Effector memory CD4-positive, alpha-beta T cell (primary cell): ENCODE data around the gene ERC1.

Experiments
- DNase-seq, 3 donors: peaks; one replicate each; pipeline ENCODE4 v3.0.0-alpha.2; 2020
- H3K27ac ChIP-seq: 2 replicates; pipeline ENCODE4 v1.7.0; 2013; ENCODE audit warnings: mild to moderate bottlenecking, low read length, moderate library complexity; ENCODE audit not compliant: insufficient read depth, poor library complexity, severe bottlenecking
- H3K27me3 ChIP-seq: replicated peaks from 2 replicates; pipeline ENCODE4 v1.7.0; 2013; ENCODE audit warnings: mild to moderate bottlenecking, low read length; ENCODE audit not compliant: insufficient read depth, control insufficient read depth, poor library complexity, severe bottlenecking
- H3K36me3 ChIP-seq: 2 replicates; pipeline ENCODE4 v1.7.0; 2013; ENCODE audit warnings: mild to moderate bottlenecking, low read length, moderate library complexity; ENCODE audit not compliant: control insufficient read depth, insufficient read depth
- H3K4me1 ChIP-seq: 2 replicates; pipeline ENCODE4 v1.7.0; 2013; ENCODE audit warnings: low read length, mild to moderate bottlenecking; ENCODE audit not compliant: control insufficient read depth, insufficient read depth, poor library complexity, severe bottlenecking
- H3K4me3 ChIP-seq: 2 replicates; pipeline ENCODE4 v1.7.0; 2013; ENCODE audit warnings: low read length, low read depth, mild to moderate bottlenecking; ENCODE audit not compliant: insufficient read depth, poor library complexity, severe bottlenecking
- H3K9me3 ChIP-seq: 2 replicates; pipeline ENCODE4 v1.7.0; 2013; ENCODE audit warnings: mild to moderate bottlenecking, low read length, moderate library complexity; ENCODE audit not compliant: control insufficient read depth

The ERC1 gene

DNA sequence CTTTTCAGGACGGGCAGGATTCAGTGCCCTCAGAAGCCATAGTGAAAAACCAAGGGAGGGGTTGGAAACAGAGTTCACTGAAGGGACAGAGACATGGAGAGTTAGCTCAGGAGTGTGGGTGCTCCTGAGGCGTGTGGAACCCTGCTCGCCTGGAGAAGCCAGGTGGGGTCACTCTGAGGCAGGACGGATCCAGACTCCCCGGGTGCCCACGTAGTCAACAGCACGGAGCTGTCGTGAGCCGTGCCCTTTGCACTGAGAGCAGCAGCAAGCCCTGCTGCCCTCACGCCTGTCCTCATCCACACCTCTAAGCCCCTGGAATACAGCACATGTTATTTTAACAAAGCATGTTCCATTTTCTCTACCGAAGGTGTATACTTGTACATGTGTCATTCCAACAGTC, 488.6 kb downstream of the ERC1 start:
- DNase-seq: no peak

DNA sequence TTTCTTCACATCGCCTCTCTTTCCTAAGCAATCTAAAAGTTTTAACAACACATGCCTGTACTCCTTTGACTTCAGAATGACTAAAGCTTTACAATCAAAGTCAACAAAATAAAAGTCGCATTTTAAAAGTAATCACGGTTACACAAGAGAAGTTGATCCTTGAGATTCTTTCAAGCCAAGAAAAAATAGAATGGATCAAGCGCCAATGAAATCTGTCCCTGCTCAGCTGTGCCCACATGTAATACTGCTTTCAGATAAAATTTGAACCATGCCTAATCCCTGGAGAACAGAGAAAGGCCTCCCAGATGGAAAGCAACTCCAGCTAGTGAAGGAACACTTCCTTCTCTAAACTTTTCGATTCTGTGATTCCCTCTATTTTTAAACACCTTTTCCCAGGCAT, 490.3 kb downstream of the ERC1 start:
- H3K36me3 ChIP-seq: no peaks in the 10 kb centered on the region
- no peak overlapping the region for H3K4me3 ChIP-seq
- H3K27ac ChIP-seq: no peak overlapping the region
- DNase-seq: no peak
- no peaks in the 10 kb centered on the region for H3K27me3 ChIP-seq
- no peaks in the 10 kb centered on the region for H3K9me3 ChIP-seq
- H3K4me1 ChIP-seq: no peaks in the 10 kb centered on the region

More for the DNA sequence above, 488.6 kb downstream of the ERC1 start:
- no peak overlapping the region for H3K27ac ChIP-seq
- no peaks in the 10 kb centered on the region for H3K27me3 ChIP-seq
- H3K9me3 ChIP-seq: no peaks in the 10 kb centered on the region
- H3K4me3 ChIP-seq: no peak overlapping the region
- H3K36me3 ChIP-seq: no peaks in the 10 kb centered on the region
- no peaks in the 10 kb centered on the region for H3K4me1 ChIP-seq

DNA sequence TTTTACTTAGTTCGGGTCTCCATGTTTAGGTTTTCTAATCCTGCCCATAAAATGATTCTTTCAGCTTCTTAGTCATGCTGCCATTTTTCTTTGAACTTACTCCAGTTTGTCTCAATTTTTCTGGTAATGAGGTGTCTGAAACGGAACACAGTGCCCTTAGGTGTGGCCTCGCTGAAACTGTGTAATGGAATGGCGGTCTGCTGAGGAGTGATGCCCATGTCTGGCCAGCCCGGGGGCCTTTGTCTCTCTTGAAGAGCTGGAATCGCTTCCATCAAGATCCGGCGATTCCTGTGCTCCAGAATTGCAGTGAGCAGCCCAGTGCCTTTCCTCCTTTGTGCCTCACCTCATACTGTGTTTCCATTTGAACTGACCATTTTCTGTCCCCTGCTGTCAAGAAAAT, 490.9 kb downstream of the ERC1 start:
- Histone ChIP-seq H3K27me3 (no peaks in the 10 kb centered on the region), H3K36me3 (no peaks in the 10 kb centered on the region), H3K4me1 (no peaks in the 10 kb centered on the region), H3K27ac (no peak overlapping the region), H3K4me3 (no peak overlapping the region), H3K9me3 (no peaks in the 10 kb centered on the region)
- DNase-seq: no peak

DNA sequence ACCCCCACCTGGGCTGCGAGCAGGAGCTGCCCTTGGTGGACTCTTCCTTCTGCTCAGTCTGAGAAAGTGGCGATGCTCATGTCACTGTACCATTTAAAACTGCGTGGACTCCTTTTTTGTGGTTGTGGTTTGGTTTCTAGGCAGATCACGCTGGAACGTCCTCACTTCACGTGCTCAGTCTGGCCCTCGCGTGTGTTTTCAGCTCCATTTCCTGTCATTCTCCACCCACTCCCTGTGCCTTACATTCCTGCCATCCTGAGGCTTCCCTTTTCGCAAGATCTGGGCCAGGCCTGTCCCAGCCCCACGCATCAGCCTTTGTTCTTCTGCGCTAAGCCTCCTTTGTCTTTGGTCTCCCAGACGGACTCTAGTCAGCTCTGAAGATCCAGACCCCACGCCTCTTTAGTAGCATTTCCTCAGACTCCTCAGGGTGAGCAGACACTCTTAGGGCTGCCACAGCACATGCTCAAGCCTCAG, 497.9 kb downstream of the ERC1 start:
- DNase-seq: no peak
- no peaks in the 10 kb centered on the region for H3K36me3 ChIP-seq
- H3K9me3 ChIP-seq: no peaks in the 10 kb centered on the region
- H3K27me3 ChIP-seq: no peaks in the 10 kb centered on the region
- peaks cover 6% of the 10 kb centered on the region for H3K4me1 ChIP-seq
- H3K27ac ChIP-seq: no peak overlapping the region
- no peak overlapping the region for H3K4me3 ChIP-seq

DNA sequence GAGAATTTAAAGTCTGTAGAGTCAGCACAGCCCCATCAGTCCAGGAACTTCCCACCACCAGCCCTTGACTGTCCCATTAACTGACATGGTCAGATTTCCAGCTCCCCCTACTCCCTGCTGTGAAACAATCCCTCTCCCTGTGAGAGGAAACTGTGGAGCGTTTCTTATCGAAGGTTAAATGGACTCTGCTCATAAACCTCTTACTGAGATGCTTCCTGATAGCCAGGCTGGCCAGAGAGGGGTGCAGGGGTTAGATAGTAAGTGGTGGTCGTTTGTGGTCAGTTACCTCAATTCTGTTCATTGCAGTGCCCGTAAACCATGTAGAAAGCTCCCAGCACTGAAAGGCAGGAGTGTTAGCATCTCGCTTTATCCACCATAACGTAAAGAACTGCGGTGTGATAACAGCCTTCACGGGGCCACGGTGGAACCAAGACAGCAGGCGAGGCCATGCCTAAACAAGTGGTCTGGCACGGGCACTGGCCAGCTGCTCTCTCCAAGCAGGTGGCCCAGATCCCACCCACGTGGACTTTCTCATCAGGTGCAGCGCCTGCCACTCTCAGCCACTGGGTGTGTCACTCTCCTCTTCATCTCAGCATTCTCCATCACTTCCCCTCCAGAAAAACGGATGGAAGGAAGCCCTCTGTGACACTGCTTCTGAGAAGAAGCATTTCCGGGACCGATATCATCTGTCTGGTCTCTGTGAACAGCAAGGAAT, 501.1 kb downstream of the ERC1 start:
- no peak for DNase-seq

DNA sequence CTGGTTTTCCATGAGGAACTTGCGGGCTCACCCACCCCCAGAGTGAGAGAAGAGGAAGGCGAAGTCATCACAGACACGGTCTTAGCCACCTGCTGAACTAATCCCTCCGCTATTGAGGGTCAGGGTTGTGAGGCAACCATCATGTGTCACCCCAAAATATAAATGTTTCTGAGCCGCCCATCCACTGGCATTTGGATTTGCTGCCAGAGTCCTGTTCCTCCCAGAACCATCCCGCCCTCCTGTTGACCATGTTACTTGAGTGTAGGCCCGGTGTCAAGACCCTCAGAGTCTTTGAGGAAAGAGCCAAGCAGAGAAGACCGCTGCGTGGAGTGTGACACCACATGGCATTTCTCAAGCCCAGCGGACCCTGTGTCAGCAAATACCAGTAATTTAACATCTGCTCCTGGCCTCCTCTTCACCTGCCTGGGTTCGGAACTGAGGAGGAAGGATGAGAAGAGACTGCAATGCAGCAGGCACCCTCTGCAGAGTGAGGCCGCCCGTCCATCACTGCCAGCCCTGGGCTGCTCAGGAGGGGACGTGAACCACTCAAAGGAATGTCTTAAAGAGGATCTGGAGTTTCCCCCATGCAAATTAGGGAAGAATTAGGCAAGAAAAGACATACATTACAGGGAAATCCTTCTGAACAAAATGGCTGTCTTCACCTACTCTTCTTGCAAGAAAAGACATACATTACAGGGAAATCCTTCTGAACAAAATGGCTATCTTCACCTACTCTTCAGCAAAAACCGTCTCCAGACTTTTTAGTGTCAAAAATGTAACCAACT, 502.9 kb downstream of the ERC1 start:
- H3K4me3 ChIP-seq: no peak overlapping the region
- no peaks in the 10 kb centered on the region for H3K36me3 ChIP-seq

More for the DNA sequence above, 501.1 kb downstream of the ERC1 start:
- H3K27ac ChIP-seq: no peak overlapping the region
- no peaks in the 10 kb centered on the region for H3K27me3 ChIP-seq
- no peaks in the 10 kb centered on the region for H3K9me3 ChIP-seq
- H3K4me1 ChIP-seq: peaks cover 6% of the 10 kb centered on the region
- no peak overlapping the region for H3K4me3 ChIP-seq
- no peaks in the 10 kb centered on the region for H3K36me3 ChIP-seq

DNA sequence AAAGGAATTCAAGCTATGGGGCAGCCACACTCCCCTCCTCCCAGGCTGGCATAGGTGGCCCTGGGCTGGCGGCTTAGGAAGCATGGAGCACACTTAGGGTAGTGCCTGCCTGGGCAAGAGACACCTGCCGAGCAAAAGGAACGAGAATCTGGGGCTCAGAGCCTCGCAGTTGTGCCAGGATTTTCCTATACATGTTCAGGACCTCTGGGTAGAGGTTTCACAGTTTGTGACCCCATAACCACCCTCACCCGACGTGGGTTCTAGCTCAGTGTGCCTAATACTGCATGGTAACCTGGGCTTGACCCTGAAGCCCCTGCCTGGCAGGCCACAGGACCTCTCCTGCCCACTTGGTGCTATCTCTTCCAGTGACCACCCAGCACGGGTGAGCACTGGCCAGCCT, 503.8 kb downstream of the ERC1 start:
- no peak overlapping the region for H3K27ac ChIP-seq
- no peaks in the 10 kb centered on the region for H3K4me1 ChIP-seq
- H3K9me3 ChIP-seq: no peaks in the 10 kb centered on the region
- no peaks in the 10 kb centered on the region for H3K27me3 ChIP-seq
- no peak for DNase-seq
- H3K36me3 ChIP-seq: no peaks in the 10 kb centered on the region
- H3K4me3 ChIP-seq: no peak overlapping the region

More for the DNA sequence above, 502.9 kb downstream of the ERC1 start:
- Histone ChIP-seq H3K4me1 (peaks cover 1% of the 10 kb centered on the region), H3K27ac (no peak overlapping the region), H3K27me3 (no peaks in the 10 kb centered on the region), H3K9me3 (no peaks in the 10 kb centered on the region)
- no peak for DNase-seq

DNA sequence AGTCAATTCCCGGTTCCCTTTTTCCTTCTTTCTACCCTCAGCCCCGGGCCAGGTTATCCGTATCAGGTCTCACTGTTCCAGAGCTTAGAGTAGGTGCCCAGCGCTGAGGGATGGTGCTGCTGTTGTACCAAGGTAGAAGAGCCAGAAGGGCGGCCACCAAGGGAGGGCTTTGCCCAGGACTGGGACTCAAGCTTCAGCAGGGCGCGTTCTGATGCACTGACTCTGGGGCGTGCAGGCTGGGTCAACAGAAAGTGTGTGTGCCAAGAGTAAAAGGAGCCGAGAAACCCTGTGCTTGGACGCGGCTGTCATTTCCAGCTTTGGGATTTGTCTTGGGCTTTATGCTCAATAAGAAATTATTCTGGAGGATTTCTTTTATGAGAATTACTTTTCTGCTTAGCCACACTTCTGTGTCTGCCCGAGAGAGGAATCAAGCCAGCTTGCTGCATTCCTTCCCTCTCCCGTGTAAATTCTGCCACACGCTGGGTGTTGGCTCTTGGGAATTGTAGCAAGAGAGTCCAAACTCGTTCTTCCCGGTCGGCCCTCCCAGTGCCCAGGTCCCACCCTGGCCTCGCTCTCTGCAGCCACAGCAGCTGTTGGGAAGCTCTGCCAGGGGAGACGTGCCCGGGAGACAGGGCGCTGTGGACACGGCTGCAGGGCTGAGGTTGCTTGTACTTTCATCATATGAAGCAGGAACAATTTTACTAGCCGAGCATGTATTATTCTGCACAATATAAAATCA, 505.3 kb downstream of the ERC1 start:
- Histone ChIP-seq H3K4me1 (no peaks in the 10 kb centered on the region), H3K27ac (no peak overlapping the region), H3K4me3 (no peak overlapping the region), H3K36me3 (no peaks in the 10 kb centered on the region), H3K9me3 (no peaks in the 10 kb centered on the region), H3K27me3 (no peaks in the 10 kb centered on the region)
- DNase-seq: no peak

DNA sequence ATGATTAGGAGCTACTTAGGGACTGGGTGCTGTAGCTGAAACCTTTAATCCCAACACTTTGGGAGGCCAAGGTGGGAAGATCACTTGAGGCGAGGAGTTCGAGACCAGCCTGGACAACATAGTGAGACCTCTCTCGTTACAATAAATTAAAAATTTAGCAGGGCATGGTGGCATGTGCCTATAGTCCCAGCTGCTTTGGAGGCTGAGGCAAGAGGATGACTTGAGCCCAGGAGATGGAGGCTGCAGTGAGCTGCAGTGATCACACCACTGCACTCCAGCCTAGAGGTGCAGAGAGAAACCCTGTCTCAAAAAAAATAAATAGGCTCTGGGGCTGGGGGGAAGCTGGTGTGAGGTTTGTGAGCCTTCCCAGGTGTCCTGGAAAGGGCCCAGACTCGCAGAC, 506.1 kb downstream of the ERC1 start:
- DNase-seq: no peak
- no peaks in the 10 kb centered on the region for H3K4me1 ChIP-seq
- no peak overlapping the region for H3K4me3 ChIP-seq
- no peaks in the 10 kb centered on the region for H3K9me3 ChIP-seq
- no peaks in the 10 kb centered on the region for H3K27me3 ChIP-seq
- H3K27ac ChIP-seq: no peak overlapping the region
- H3K36me3 ChIP-seq: no peaks in the 10 kb centered on the region
